Lung (tissue), 12 donors: ENCODE data around the gene SLC35F2. TPM values are rescaled to one million over a fixed set of nuclear protein-coding genes. Genes with fewer than 3 reads are reported as not detected.
"Not testable (repeated sequence)": the region's sequence is repeated elsewhere in the genome, so short reads cannot be mapped to it uniquely, and the experiment has no call there.

Source experiments
- ATAC-seq: fragments of 200-7000 bp; cut with Tn5 transposase; one replicate; pipeline ENCODE4 v1.9.1; 2020; ENCODE audit warnings: moderate number of reproducible peaks; ENCODE audit not compliant: insufficient read depth, low FRiP score
- DNase-seq, 3 donors: peaks; one replicate each; pipeline ENCODE4 v3.0.0-alpha.2; 2013 to 2017
- H3K27ac ChIP-seq, 2 donors: one replicate each; pipeline ENCODE4 v1.5.1; 2013; ENCODE audit warnings: mild to moderate bottlenecking in 2 of 2, moderate library complexity in 2 of 2, control low read depth in 1 of 2, inconsistent platforms in 1 of 2, low read depth in 1 of 2, low read length in 1 of 2
- H3K27me3 ChIP-seq, 3 donors: one replicate each; pipeline ENCODE4 v1.5.1; 2013; ENCODE audit warnings: low read length in 2 of 3; ENCODE audit not compliant: control insufficient read depth in 3 of 3, insufficient read depth in 3 of 3
- H3K36me3 ChIP-seq, 4 donors: one replicate each; pipeline ENCODE4 v1.5.1; 2013; ENCODE audit warnings: low read length in 4 of 4, mild to moderate bottlenecking in 1 of 4, moderate library complexity in 1 of 4; ENCODE audit not compliant: control insufficient read depth in 4 of 4, insufficient read depth in 4 of 4
- H3K4me1 ChIP-seq, 5 donors: one replicate each; pipeline ENCODE4 v1.5.1; 2013; ENCODE audit warnings: low read length in 5 of 5, mild to moderate bottlenecking in 2 of 5, moderate library complexity in 1 of 5; ENCODE audit not compliant: control insufficient read depth in 5 of 5, insufficient read depth in 5 of 5
- H3K4me3 ChIP-seq: one replicate; pipeline ENCODE4 v1.5.1; 2013; ENCODE audit warnings: mild to moderate bottlenecking, control low read depth, moderate library complexity
- H3K9ac ChIP-seq, 2 donors: one replicate each; pipeline ENCODE4 v1.5.1; 2013; ENCODE audit warnings: low read length in 2 of 2, control low read depth in 1 of 2; ENCODE audit not compliant: insufficient read depth in 1 of 2
- H3K9me3 ChIP-seq, 4 donors: one replicate each; pipeline ENCODE4 v1.5.1; 2013; ENCODE audit warnings: low read length in 3 of 4, mild to moderate bottlenecking in 1 of 4, moderate library complexity in 1 of 4; ENCODE audit not compliant: control insufficient read depth in 4 of 4, insufficient read depth in 3 of 4
- WGBS, 2 donors: extraction: QIAGEN DNeasy Blood & Tissue Kit; methylation state at CpG; one replicate each; pipeline ENCODE4 v1.1.7; 2013; 5-methylcytosine and 5-hydroxymethylcytosine counted together
- polyA plus RNA-seq, 2 donors: library from polyadenylated mRNA; stranded (reverse); fragments of 200-250 nt; gene quantifications; one replicate each; pipeline ENCODE4 v1.2.1, GENCODE V29; 2013
- total RNA-seq, 2 donors: library from RNA; depleted of rRNA in 1 of 2; stranded (reverse); fragments of >200 nt in 1 of 2; gene quantifications; one replicate each; pipeline ENCODE4 v1.2.1, GENCODE V29; 2014 to 2021
- TF ChIP-seq, protein P1 (sequence below): IDR thresholded peaks from 2 replicates; pipeline ENCODE4 v1.5.1; 2012; ENCODE audit warnings: mild to moderate bottlenecking; ENCODE audit errors: control extremely low read depth, extremely low read depth
- donor health status: control.
- donor health status: control.
- donor health status: Bipolar disorder and iron deficiency.
- donor health status: healthy.
- donor health status: DM: yes; HTN: yes; CAD: no.

SLC35F2 gene
- total and polyA plus RNA-seq, 4 donors: 5.1 to 15.7 (median 5.8) TPM

DNA sequence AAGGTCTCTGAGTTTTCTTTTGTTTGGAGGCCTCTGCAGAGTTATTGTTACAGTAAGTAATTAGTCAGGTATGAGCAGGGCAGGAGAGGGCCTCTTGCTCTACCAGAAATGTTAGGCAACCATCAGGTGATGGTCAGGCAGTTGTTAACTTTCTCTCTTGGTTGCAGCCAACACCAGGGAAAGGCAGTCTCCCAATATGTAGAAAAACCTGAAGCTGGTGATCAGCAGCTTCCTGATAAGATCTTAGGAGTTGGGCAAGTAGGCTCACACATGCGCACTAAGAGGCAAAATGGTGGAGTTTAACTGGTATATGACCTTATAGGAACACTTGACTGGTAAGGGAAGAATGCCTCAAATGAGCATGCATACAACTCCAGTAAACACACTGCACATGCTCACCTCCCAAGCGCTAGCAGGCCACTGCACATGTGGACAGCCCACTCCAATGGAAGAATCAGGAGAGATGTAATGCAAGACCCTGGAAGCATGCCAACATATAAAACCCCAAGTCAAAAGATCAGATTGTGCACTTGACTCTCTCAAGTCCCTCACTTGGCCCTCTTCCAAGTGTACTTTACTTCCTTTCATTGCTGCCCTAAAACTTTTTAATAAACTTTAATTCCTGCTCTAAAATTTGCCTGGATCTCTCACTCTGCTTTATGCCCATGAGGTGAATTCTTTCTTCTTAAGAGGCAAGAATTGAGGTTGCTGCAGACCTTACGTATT lies 23.7 kb upstream of the SLC35F2 start:
- Histone ChIP-seq H3K4me3 (no peak overlapping the region), H3K4me1 (no peaks in the 10 kb centered on the region), H3K27me3 (no peaks in the 10 kb centered on the region), H3K9ac (no peak overlapping the region), H3K36me3 (no peaks in the 10 kb centered on the region), H3K27ac (no peak overlapping the region), H3K9me3 (no peaks in the 10 kb centered on the region)
- ATAC-seq (no peak), DNase-seq (peak; percentile 5 to 14 (median 10))
- TF ChIP-seq, protein P1, sequence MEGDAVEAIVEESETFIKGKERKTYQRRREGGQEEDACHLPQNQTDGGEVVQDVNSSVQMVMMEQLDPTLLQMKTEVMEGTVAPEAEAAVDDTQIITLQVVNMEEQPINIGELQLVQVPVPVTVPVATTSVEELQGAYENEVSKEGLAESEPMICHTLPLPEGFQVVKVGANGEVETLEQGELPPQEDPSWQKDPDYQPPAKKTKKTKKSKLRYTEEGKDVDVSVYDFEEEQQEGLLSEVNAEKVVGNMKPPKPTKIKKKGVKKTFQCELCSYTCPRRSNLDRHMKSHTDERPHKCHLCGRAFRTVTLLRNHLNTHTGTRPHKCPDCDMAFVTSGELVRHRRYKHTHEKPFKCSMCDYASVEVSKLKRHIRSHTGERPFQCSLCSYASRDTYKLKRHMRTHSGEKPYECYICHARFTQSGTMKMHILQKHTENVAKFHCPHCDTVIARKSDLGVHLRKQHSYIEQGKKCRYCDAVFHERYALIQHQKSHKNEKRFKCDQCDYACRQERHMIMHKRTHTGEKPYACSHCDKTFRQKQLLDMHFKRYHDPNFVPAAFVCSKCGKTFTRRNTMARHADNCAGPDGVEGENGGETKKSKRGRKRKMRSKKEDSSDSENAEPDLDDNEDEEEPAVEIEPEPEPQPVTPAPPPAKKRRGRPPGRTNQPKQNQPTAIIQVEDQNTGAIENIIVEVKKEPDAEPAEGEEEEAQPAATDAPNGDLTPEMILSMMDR: no peak
- 88 to 91% methylated on average over 3 of the region's 3 CpGs for WGBS, 2 donors

GRCh38 chr11:107881471-107881870 lies 22.9 kb upstream of the SLC35F2 start:
- not testable (repeated sequence) for ATAC-seq

GRCh38 chr11:107876141-107876540 lies 17.6 kb upstream of the SLC35F2 start:
- ATAC-seq (no peak), DNase-seq (no peak)
- WGBS, 2 donors: 91 to 96% methylated on average over 2 of the region's 2 CpGs
- H3K36me3 ChIP-seq: no peaks in the 10 kb centered on the region
- TF ChIP-seq, protein P1: no peak
- H3K9me3 ChIP-seq: no peaks in the 10 kb centered on the region
- no peak overlapping the region for H3K4me3 ChIP-seq
- no peaks in the 10 kb centered on the region for H3K27me3 ChIP-seq
- no peaks in the 10 kb centered on the region for H3K4me1 ChIP-seq
- H3K9ac ChIP-seq: no peak overlapping the region
- H3K27ac ChIP-seq: no peak overlapping the region

More at GRCh38 chr11:107881471-107881870, 22.9 kb upstream of the SLC35F2 start:
- 94% methylated on average over 9 of the region's 9 CpGs for WGBS, 2 donors
- H3K9ac ChIP-seq, H3K27ac ChIP-seq, H3K4me1 ChIP-seq, H3K4me3 ChIP-seq, H3K9me3 ChIP-seq, H3K36me3 ChIP-seq, DNase-seq, H3K27me3 ChIP-seq: not testable (repeated sequence)

DNA sequence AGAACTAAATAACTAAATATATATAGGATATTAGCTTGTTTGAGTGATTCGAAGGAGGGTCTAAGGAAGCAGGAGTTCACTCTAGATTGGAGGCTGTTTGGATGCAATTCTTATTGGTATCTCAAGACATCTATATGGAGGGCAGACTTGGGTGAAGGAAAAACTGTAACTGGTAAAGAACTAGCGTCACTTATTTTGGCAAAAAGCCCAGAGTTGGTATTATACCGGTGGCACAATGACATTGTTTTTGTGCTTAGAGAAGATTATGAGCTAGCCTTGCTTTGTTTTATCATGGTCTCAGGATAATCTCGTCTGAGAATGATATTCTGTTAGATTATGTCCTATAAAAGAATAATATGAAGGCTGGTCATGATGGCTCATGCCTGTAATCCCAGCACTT lies 6.0 kb upstream of the SLC35F2 start:
- Histone ChIP-seq H3K27me3 (peaks cover 0 to 5% (median 0%) of the 10 kb centered on the region in 3 donors), H3K9ac (no peak overlapping the region), H3K27ac (no peak overlapping the region), H3K4me3 (no peak overlapping the region), H3K9me3 (no peaks in the 10 kb centered on the region), H3K4me1 (peaks cover 0 to 4% (median 0%) of the 10 kb centered on the region in 5 donors), H3K36me3 (no peaks in the 10 kb centered on the region)
- DNase-seq (no peak), ATAC-seq (no peak)
- TF ChIP-seq, protein P1: no peak
- 42 to 48% methylated on average over 4 of the region's 4 CpGs for WGBS, 2 donors
